Measurements from ENCODE around the gene UBXN10. TPM values are rescaled to one million over a fixed set of nuclear protein-coding genes. Genes with fewer than 3 reads are reported as not detected.
A peak's percentile ranks its signal among the peaks of the same experiment; 100 is the strongest.
"Not testable (repeated sequence)": the region's sequence is repeated elsewhere in the genome, so short reads cannot be mapped to it uniquely, and the experiment has no call there.

Gene UBXN10
- total RNA-seq, 1 donor = 0.81 TPM

DNA sequence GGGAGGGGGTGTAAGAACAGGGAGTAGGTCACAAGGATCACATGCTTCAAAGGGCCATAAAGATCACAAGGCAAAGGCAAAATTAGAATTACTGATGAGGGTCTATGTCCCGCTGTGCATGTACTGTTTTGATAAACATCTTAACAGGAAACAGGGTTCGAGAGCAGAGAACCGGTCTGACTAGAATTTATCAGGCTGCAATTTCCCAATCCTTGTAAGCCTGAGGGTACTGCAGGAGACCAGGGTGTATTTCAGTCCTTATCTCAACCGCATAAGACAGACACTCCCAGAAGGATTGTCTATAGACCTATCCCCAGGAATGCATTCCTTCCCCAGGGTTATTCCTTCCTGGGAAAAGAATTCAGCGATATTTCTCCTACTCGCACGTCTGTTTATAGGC is 46.7 kb downstream of the UBXN10 start:
- DNase-seq (ENCODE audit: low read depth in 2 of 3, low spot score in 2 of 3) = not testable (repeated sequence)

DNA sequence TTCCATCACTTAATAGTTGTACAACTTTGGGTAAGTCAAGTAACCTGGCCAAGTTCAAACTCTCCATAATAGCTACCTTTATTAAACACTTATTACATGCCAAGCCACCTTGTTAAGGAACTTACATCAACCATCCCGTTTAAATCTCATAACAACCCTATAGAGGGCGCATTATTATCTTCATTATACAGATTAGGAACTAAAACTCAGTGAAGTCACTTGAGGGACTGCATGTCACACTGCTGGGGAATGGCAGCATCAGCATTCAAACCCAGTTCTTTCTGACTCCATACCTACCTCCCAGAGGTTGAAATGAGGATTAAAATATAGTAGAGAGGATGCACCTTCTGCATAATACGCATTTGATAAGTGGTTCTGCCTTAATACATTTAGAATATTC is 47.5 kb downstream of the UBXN10 start:
- DNase-seq (ENCODE audit: low read depth in 2 of 3, low spot score in 2 of 3) = peak in 2 of 3 donors; percentile 7 to 40

DNA sequence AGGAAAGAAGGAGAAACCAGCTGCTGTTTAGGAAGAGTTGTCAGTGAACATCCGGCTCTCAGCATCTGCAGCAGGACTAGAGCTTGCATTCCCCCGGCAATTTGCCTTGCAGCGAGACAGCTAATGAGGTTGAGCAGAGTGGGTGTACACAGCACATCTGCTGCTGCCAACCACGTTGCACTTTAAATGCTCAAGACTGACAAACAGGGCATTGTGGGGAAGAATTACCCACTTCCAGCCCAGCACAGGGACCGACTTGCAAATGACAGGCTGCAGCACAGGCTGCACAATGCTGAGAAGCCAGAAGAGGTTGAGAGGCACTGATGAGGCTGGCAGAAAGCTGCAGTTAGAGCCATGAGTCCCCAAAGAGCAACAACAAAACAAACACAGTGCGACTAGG is 48.0 kb downstream of the UBXN10 start:
- DNase-seq (ENCODE audit: low read depth in 2 of 3, low spot score in 2 of 3) = no peak

DNA sequence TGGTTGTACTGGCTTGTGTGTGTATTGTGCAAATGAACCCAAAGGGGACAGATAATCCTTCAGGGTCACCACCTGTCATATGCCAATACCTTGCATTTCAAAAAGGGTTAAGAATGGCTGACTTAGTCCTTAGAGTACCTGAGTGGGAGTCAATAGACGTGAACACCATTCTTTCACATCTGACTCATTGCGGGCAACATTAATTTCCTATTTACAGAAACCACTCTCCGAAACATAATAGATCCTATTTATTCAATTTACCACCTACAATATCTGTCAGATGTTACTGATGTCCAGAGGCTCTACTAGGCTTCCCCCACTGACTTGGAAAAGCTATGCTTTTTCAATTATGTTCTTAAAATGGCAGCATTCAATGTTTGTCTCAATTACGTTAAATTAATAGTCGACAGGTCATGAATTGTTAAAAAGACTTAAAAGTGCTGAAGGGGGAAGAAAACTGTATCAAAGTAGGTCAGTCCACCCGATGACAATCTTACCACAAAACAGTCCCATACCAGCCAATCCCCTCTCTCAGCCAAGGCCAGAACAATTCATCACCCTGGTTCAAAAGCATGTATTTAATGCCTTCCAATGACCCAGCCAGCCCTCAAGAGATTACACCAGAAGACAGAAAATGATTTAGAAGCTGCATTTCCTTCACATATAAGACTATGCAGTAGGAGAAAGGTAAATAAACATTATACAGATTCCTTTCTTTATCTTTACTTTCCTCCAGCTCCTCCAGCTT is 49.1 kb downstream of the UBXN10 start:
- DNase-seq (ENCODE audit: low read depth in 2 of 3, low spot score in 2 of 3) = no peak

DNA sequence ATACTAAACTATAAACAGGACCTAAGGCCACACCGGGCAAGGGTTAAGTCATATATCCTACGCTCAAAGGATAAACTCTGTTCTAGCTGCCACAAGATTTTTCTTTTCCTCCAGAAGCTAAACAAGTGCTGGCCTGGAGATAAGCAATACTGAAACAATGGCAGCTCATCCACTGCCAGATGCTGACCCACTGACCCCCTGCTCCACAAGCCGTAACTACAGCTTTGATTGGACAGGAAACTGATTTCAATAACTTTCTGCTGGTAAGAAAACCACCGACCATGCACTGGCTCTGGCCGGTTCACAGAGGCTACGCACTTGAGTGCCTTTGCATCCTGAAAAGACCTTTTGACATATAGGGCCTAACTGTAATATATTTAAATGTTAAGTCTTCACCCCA is 51.8 kb downstream of the UBXN10 start:
- DNase-seq (ENCODE audit: low read depth in 2 of 3, low spot score in 2 of 3) = no peak

DNA sequence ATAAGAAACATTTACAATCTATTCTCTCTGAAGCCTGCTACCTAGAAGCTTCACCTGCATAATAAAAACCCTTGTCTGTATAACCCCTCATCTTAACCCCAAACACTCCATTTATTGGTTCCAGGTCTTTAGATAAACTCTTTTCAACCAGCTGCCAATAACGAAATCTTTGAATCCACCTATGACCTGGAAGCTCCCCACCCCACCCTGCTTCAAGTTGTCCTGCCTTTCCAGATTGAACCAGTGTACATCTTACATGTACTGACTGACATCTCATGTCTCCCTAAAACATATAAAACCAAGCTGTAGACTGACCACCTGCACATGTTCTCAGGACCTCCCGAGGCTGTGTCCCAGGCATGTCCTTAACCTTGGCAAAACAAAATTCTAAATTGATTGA is 54.1 kb downstream of the UBXN10 start:
- no peak for DNase-seq (ENCODE audit: low read depth in 2 of 3, low spot score in 2 of 3)

DNA sequence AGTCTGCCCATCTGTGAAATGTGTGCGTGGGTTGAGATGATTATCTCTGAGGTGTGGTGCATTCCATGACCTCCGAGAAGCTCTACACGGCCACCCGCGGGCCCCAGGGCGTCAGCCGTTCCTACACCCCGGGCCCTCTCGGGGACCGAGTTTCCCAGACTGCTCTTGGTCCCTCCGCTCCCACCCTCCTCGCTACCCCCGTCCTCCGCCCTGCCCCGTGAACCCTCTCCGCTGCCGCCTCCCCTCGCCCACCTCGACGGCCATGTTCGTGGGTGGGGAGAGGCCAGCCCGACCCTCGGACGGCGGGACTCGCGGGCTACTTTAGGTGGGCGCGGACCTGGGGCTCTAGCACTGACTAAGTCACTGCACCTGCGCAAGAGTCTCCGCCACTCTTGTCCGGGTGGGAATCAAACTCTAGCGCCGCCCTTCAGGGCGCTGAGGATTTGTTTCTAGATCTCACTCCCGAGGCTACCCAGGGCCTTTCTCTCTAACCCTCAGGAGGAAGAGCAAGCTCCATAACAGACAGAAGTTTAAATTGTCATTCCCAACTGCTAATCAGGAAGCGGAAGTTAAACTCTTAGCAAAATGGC is 57.1 kb downstream of the UBXN10 start:
- DNase-seq (ENCODE audit: low read depth in 2 of 3, low spot score in 2 of 3) = no peak

Other genes with a start within 250 kb of the UBXN10 start
- gene PLA2G2A, start 206.5 kb upstream of the UBXN10 start, total RNA-seq = not detected
- gene PLA2G5, start 115.9 kb upstream of the UBXN10 start, total RNA-seq = not detected
- under 0.01 TPM for gene PLA2G2D, start 66.6 kb upstream of the UBXN10 start, total RNA-seq
- gene PLA2G2F, start 46.8 kb upstream of the UBXN10 start, total RNA-seq = under 0.01 TPM
- gene PLA2G2C, start 422 bp downstream of the UBXN10 start, total RNA-seq = not detected
- under 0.01 TPM for gene VWA5B1, start 104.8 kb downstream of the UBXN10 start, total RNA-seq